ENCODE data around the gene TMPRSS9. TPM values are rescaled to one million over a fixed set of nuclear protein-coding genes. Genes with fewer than 3 reads are reported as not detected.
A peak's percentile ranks its signal among the peaks of the same experiment; 100 is the strongest.

The TMPRSS9 gene
- total and polyA plus RNA-seq, 2 experiments from 2014 or later, result 0.28 TPM; not detected in 1

- Histone ChIP-seq H3F3A (ENCODE audit: insufficient read depth) (peaks cover 16% of the 10 kb centered on the region; the same call in 1 of the 2 replicates), H3K27ac (peak overlapping the region; percentile 92), H3K9ac (peak overlapping the region; percentile 96), H3K9me2 (ENCODE audit: insufficient read depth) (no peaks in the 10 kb centered on the region), H3K4me3 (peak overlapping the region; percentile 89), H3K27me3 (replicated peaks; ENCODE audit: insufficient read depth) (no peaks in the 10 kb centered on the region), H3K79me2 (ENCODE audit: insufficient read depth) (peaks cover 34% of the 10 kb centered on the region), H3K36me3 (ENCODE audit: low read depth) (no peaks in the 10 kb centered on the region), H3K4me1 (ENCODE audit: insufficient read depth) (peaks cover 17% of the 10 kb centered on the region), H2AFZ (peak overlapping the region; percentile 72), H3K9me3 (ENCODE audit: low read depth) (no peaks in the 10 kb centered on the region), H4K20me1 (ENCODE audit: insufficient read depth) (no peaks in the 10 kb centered on the region), H3K4me2 (ENCODE audit: unreplicated experiment) (peak overlapping the region; percentile 70)
- DNase-seq, result peak; percentile 72
- in situ Hi-C loops (cut with MboI), result no loop called here
- WGBS, 2 experiments (ENCODE audit: low coverage in 1 of 2, low lambda C conversion rate in 2 of 2, missing lambda C conversion rate in 2 of 2), result 16 to 20% methylated on average over 25 of the region's 25 CpGs
- TF ChIP-seq EZH2phosphoT487 (IDR thresholded peaks at IDR 0.05; ENCODE audit: insufficient read depth, low read depth) (no peak), EZH2 (IDR thresholded peaks at IDR 0.05; ENCODE audit: insufficient read depth, poor library complexity, severe bottlenecking) (no peak)
These were observed 68.2 kb downstream of the TMPRSS9 start for GRCh38 chr19:2428321-2428690.

DNA sequence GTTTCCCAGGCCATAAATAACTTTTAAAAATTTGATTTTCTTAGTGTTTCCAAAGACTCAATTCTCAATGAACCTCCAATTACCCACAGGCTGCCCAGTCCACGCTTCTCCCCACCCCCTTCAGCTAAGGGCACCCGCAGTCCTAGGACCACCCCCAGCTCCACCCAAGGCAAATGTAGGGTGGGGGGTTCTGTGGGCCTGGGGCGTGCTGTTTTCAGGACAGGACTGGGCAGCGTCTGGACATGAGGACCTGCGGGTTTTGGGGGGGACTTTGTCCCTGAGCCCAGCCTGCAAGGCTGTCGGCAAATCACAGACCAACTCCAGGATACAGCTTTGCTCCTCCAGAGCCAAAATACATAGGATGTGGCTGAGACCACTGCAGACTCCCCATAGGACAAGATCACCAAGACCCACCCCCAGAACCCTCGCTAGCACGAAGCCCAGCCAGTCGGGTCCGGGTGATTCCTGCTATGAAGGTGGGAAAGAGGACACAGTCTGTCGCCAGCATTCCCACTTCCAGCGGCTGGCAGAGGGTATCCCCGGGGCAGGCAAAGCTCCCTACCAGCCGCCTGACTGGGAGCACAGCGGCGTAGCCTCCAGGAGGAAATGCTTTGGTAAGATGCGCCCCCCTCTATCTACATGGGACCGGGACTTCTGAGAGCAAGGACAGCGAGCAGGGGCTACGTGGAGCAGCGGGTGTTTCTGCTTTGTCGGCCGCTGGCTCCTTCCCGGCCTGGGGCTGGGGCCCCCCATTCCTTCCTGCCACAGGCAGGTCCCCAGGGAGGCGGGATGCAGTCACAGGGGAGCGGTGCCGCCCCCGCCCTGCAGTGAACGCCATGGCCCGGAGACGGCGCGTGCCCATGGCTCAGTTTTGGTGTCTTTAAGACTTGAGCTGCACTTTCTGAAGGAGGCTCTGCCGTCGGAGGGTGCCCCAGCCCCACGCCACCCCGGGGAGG is 69.0 kb downstream of the TMPRSS9 start:
- no peak for TF ChIP-seq EZH2phosphoT487 (IDR thresholded peaks at IDR 0.05; ENCODE audit: insufficient read depth, low read depth)
- no peak for TF ChIP-seq EZH2 (IDR thresholded peaks at IDR 0.05; ENCODE audit: insufficient read depth, poor library complexity, severe bottlenecking)
- Histone ChIP-seq H3K27ac (peak overlapping the region; percentile 92; the same call in 1 of the 2 replicates), H4K20me1 (ENCODE audit: insufficient read depth) (no peaks in the 10 kb centered on the region), H2AFZ (no peak overlapping the region), H3K27me3 (replicated peaks; ENCODE audit: insufficient read depth) (no peaks in the 10 kb centered on the region), H3K4me3 (no peak overlapping the region), H3K9me3 (ENCODE audit: low read depth) (no peaks in the 10 kb centered on the region), H3F3A (ENCODE audit: insufficient read depth) (peaks cover 16% of the 10 kb centered on the region; the same call in 1 of the 2 replicates), H3K9ac (peak overlapping the region; percentile 96), H3K4me2 (ENCODE audit: unreplicated experiment) (peak overlapping the region; percentile 70), H3K4me1 (ENCODE audit: insufficient read depth) (peaks cover 17% of the 10 kb centered on the region), H3K9me2 (ENCODE audit: insufficient read depth) (no peaks in the 10 kb centered on the region), H3K36me3 (ENCODE audit: low read depth) (no peaks in the 10 kb centered on the region), H3K79me2 (ENCODE audit: insufficient read depth) (peaks cover 29% of the 10 kb centered on the region)
- in situ Hi-C loops (cut with MboI), result no loop called here
- 72 to 77% methylated on average over 32 of the region's 37 CpGs for WGBS, 2 experiments (ENCODE audit: low coverage in 1 of 2, low lambda C conversion rate in 2 of 2, missing lambda C conversion rate in 2 of 2)
- no peak for DNase-seq

DNA sequence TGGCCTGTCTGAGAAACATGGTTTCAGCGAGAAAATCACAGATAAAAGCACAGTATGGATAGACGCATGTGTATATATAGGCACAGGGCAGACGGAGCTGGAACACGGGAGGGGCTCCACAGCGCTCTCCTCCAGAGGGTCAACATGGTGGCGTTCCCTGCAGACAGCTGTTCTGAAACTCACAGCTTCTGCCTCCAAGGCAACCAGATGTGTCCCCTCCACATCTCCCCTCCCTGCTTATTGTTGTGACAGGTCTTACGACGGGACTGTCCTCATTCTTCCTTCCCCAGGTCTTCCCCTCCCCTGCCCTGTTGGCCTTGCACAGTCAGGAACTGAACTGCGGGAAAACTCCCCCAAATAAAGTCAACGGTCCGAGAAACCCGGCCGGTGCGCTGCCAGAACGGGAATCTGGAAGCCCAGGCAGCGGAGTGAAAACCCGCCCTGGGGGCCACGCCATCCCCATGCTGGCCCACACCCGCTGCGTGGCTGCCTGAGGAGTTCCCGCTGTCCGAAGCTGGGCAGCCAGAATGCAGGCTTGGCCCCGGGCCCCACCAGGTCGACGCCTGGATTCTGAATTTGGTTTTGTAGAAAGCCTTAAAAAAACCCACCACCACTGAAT is 70.0 kb downstream of the TMPRSS9 start:
- TF ChIP-seq EZH2phosphoT487 (IDR thresholded peaks at IDR 0.05; ENCODE audit: insufficient read depth, low read depth) (no peak), EZH2 (IDR thresholded peaks at IDR 0.05; ENCODE audit: insufficient read depth, poor library complexity, severe bottlenecking) (no peak)
- no peaks in the 10 kb centered on the region for H4K20me1 ChIP-seq (ENCODE audit: insufficient read depth)
- peaks cover 16% of the 10 kb centered on the region; the same call in 1 of the 2 replicates for H3F3A ChIP-seq (ENCODE audit: insufficient read depth)
- H3K4me3 ChIP-seq, result no peak overlapping the region
- 91 to 92% methylated on average over 25 of the region's 25 CpGs for WGBS, 2 experiments (ENCODE audit: low coverage in 1 of 2, low lambda C conversion rate in 2 of 2, missing lambda C conversion rate in 2 of 2)
- H3K9ac ChIP-seq, result no peak overlapping the region
- no peaks in the 10 kb centered on the region for H3K27me3 ChIP-seq (replicated peaks; ENCODE audit: insufficient read depth)
- H3K36me3 ChIP-seq (ENCODE audit: low read depth), result no peaks in the 10 kb centered on the region
- DNase-seq, result no peak
- H3K4me2 ChIP-seq (ENCODE audit: unreplicated experiment), result no peak overlapping the region
- no peaks in the 10 kb centered on the region for H3K9me3 ChIP-seq (ENCODE audit: low read depth)
- H3K79me2 ChIP-seq (ENCODE audit: insufficient read depth), result peaks cover 21% of the 10 kb centered on the region
- in situ Hi-C loops (cut with MboI), result no loop called here
- no peak overlapping the region for H2AFZ ChIP-seq
- H3K4me1 ChIP-seq (ENCODE audit: insufficient read depth), result peaks cover 17% of the 10 kb centered on the region
- no peaks in the 10 kb centered on the region for H3K9me2 ChIP-seq (ENCODE audit: insufficient read depth)
- no peak overlapping the region for H3K27ac ChIP-seq

DNA sequence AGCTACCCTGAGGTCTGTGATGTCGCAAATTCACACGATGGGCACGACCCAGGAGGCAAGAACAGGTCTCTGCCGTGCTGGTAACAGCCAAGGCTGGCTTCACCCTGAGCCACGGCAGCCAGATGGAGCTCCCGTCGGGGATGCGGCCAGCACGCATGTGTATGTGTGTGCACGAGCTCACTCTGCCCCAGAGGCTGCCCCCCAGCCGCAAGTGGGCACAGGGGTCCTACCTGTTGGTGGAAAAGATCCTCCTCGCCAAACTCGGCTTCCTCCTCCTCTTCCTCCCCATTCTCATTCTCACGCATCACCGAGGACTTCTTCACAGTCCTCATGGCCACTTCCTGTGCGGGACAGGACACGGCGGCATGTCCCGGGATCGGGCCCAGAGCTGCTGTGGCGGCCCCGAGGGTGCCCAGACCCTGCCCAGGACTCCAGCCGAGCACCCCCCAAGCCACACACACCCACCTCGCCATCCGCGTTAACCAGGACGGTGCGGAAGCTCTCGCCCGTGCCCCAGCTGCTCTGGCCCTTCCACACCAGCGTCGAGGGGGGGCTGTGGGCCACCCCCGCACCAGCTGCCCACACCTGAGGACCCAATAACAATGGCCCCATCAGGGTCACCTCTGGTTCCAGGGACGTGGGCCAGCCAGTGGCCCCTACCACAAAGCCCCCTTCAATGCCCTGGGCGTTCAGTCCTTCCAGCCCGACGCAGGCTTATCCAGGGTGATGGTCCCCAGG is 71.4 kb downstream of the TMPRSS9 start:
- Histone ChIP-seq H4K20me1 (ENCODE audit: insufficient read depth) (no peaks in the 10 kb centered on the region), H3K4me1 (ENCODE audit: insufficient read depth) (0 out of 2 replicates have a peak, but pooled peaks cover 7% of the 10 kb centered on the region), H3K27ac (no peak overlapping the region), H3F3A (ENCODE audit: insufficient read depth) (peaks cover 16% of the 10 kb centered on the region; the same call in 1 of the 2 replicates), H2AFZ (no peak overlapping the region), H3K27me3 (replicated peaks; ENCODE audit: insufficient read depth) (no peaks in the 10 kb centered on the region), H3K4me2 (ENCODE audit: unreplicated experiment) (no peak overlapping the region), H3K79me2 (ENCODE audit: insufficient read depth) (peaks cover 9% of the 10 kb centered on the region), H3K9me2 (ENCODE audit: insufficient read depth) (no peaks in the 10 kb centered on the region), H3K36me3 (ENCODE audit: low read depth) (no peaks in the 10 kb centered on the region), H3K9me3 (ENCODE audit: low read depth) (no peaks in the 10 kb centered on the region), H3K9ac (no peak overlapping the region), H3K4me3 (no peak overlapping the region)
- 96 to 97% methylated on average over 35 to 37 of the region's 37 CpGs for WGBS, 2 experiments (ENCODE audit: low coverage in 1 of 2, low lambda C conversion rate in 2 of 2, missing lambda C conversion rate in 2 of 2)
- in situ Hi-C loops (cut with MboI), result no loop called here
- TF ChIP-seq EZH2phosphoT487 (IDR thresholded peaks at IDR 0.05; ENCODE audit: insufficient read depth, low read depth), result no peak
- TF ChIP-seq EZH2 (IDR thresholded peaks at IDR 0.05; ENCODE audit: insufficient read depth, poor library complexity, severe bottlenecking), result no peak
- DNase-seq, result no peak

All from GM23248 (cell line).